Stimulated activated CD4-positive, alpha-beta T cell treated with anti-CD3 and anti-CD28 coated beads, Interleukin-4, amount 100 ng/mL, for 1 hour (primary cell): Measurements from ENCODE around the gene KIAA0232.
A peak's percentile ranks its signal among the peaks of the same experiment; 100 is the strongest.

Experiments
- DNase-seq: peaks from one replicate; pipeline ENCODE4 v3.0.0-alpha.2; 2020

KIAA0232 gene

DNA sequence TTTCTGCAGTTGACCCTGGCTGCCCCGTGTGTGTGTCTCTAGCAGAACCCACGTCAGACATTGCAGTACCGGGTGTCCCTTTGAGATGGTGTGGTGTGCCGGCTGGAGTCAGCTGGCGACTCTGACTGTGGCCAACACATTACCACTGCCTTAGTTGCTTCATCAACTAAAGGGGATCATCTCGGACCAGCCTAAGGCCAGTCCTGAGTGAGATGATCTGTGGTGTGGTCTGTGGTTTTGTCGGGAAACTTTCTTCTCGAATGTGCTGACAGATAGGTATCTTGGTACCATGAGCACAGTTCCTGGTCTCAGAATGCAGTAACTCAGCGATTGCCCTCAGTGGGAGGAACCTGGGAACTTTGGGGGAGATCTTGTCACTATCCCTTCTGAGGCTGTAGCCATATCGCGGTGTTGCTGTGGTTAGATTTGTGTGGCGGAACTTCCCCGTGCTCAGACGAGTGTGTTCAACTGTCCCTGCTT, 142.9 kb downstream of the KIAA0232 start:
- no peak for DNase-seq

DNA sequence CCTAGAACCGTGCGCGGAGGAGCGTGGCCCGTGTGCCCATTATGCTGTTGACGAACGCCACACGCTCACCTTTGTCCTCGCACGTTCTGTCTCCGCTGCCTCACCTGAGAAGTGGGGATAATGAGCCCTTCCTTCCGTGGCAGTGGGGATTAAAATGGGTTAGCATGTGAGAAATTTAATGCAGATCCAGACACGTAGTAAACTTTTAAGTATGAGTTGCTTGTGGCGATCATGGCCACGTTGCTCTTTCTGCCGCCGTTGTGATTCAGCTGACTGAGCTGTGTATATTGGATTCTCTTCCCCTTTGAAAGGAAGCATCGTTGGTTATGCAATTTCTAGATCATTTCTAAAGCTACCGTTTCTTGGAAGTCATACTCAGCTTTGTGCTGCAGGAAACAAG, 143.6 kb downstream of the KIAA0232 start:
- DNase-seq: no peak

DNA sequence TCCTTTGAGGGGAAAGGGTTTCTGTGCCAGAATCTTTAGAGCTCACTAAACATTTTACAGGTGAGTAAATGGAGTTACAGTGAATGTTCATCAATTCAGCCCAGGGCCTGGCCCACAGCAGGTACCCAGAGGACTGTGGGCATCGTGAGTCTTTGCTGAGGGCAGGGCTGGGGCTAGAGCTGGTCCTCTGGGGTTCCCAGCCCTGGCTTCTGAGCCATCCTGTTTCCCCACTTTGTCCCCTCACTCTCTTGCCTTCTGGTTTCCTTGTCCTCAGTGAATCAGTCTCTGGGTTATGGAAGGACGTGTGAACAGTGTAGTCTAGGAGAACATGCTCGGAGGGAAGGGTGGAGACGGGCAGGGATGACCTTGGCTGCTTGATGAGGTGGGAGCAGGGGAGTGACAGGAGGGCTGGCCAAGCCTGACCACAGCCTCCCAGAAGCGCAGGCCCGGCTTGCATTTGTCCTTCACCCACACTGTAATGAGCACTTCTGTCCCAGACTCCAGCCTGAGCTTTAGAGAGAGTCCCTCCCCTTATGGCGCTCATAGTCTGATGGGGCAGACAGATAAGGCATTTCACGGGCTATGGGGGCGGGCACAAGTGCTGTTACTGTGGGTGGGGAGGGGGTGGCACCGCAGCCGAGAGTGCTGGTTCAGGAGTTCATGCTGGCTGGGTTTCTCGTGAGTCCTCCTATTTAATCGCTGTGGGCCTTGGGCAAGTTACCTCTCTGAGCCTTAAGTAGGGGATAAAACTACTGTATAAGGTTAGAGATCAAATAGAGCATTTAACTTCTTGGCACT, 144.4 kb downstream of the KIAA0232 start:
- peak; percentile 57 for DNase-seq

DNA sequence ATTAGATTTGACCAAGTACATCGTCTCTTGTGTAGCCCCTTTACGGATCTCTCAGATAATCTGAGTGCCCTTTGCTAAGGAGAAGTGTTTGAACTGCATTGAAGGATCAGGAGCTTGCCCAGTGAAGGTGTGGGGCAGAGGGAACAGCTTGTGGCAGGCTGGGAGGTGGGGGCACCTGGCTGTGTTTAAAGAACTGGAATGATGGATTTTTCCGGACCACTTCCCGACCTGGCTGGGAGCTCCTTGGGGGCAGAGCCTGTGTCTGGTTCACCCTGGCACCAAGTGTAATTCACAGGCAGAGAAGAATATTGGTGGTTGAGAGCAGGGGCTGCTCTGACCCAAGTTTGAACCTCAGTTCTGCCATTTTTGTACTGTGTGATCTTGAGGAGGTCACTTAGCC, 145.6 kb downstream of the KIAA0232 start:
- DNase-seq: no peak

DNA sequence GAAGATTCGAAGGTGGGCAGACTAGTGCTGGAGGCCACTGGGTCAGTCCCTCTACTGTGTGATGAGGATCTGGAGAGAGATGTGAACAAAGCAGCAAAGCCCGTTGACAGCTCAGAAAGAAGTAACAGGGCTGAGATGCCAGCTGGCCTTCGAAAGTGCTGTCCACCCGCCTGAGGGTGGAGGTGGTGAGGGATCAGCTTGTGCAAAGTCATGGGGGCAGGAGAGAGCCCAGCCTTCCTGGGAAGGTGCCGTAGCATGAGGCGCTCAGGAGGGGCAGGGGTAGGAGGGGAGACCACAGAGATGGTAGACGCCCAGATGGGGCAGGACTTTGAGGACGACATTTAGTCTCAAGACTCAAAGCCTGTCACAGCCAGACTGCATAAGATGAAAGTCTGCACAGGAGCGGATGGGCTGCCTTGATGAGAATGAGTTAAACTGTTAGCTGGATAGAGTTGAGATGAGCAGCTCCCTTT, 146.8 kb downstream of the KIAA0232 start:
- no peak for DNase-seq

DNA sequence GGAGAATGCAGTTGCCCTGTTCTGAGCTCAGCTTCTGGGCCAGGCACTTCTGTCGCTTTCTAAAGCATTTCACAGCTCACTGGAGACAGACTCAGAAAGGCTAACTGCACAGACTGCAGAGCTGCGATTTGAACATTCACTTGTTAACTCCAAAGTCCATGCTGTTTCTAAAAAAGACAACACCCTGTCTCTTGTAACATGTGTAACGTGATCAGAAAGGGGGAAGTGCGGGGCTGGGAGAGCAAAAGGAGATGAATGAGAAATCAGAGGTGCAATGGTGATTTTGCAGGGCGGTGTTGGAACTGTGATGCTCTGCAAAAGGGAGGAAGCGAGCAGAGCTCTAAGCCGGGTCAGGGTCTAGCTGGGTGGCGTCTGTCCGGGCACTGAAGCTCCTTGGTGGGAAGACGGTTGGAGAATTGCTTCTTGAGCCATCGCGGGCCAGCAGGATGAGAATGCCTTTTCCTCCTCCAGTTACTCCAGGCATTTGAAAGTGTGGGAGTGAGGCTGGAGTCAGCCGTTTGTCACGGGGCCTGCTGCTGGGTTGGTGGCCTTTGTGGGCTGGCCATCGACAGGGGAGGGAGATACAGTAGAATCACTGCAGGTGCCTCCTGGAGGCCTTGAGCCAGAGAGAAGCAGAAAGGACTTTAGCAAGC, 147.4 kb downstream of the KIAA0232 start:
- no peak for DNase-seq

DNA sequence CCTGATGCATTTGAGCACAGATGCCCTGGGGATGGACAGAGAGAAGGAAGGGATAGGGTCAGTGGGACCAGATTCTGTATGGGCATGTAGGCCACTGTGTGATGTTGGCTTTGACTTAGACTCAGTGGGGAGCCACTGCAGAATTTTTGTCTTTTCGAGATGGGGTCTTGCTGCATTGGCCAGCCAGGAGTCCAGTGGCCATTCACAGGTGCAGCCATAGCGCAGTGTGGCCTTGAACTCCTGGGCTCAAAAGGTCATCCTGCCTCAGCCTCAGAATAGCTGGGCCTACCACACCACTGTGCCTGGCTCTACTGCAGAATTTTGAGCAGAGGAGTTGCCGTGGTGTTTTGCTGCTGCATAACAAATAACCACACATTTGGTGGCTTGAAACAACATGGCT, 149.9 kb downstream of the KIAA0232 start:
- DNase-seq: no peak

DNA sequence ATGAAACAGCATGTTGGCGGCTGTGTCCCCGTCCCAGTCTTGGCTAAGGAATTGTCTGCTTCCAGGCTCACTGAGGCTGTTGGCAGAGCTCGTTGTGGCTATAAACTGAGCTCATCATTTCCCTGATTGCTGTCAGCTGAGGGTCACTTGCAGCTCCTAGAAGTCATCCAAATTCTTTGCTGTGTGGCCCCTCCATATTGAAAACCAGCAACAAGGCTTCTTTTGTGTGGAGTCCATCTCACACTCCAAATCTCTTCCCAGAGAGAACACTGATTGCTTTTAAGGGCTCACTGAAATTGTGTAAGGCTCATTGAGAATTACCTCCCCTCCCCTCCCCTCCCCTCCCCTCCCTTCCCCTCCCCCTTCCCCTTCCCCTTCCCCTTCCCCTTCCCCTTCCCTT, 150.4 kb downstream of the KIAA0232 start:
- no peak for DNase-seq
